ENCODE data around the gene HERC4. TPM values are rescaled to one million over a fixed set of nuclear protein-coding genes. Genes with fewer than 3 reads are reported as not detected.

HERC4 gene
- total and polyA plus RNA-seq, 2 donors (not counting 3 experiments of a cell fraction or from before 2014, with no cell fraction given) = 10.6 to 73.7 TPM

- Histone ChIP-seq H3K27ac (ENCODE audit: insufficient read depth, low read depth, low read length) (no peak overlapping the region), H3K27me3 (ENCODE audit: control insufficient read depth in 2 of 2, insufficient read depth in 2 of 2, low read length in 2 of 2) (no peaks in the 10 kb centered on the region), H3K9ac (replicated peaks; ENCODE audit: extremely low read depth, insufficient read depth, low read length) (no peak overlapping the region), H3K79me2 (ENCODE audit: control insufficient read depth, insufficient read depth, low read length) (no peaks in the 10 kb centered on the region), H3K9me1 (replicated peaks; ENCODE audit: control insufficient read depth, extremely low read depth, insufficient read depth, low read length) (no peaks in the 10 kb centered on the region), H3K4me1 (ENCODE audit: control insufficient read depth, extremely low read depth, insufficient read depth, low read length) (peaks cover 6% of the 10 kb centered on the region), H3K4me2 (ENCODE audit: insufficient read depth, low read length) (no peak overlapping the region), H4K20me1 (replicated peaks; ENCODE audit: control insufficient read depth, extremely low read depth, insufficient read depth, low read length) (no peaks in the 10 kb centered on the region), H3K36me3 (ENCODE audit: control insufficient read depth in 2 of 2, extremely low read depth in 1 of 2, insufficient read depth in 2 of 2, low read length in 2 of 2) (no peaks in the 10 kb centered on the region), H2AFZ (ENCODE audit: low read depth, low read length) (peak overlapping the region; percentile 88), H3K4me3 (replicated peaks in 1 of 3; ENCODE audit: insufficient read depth in 1 of 3, low read depth in 1 of 3, low read length in 3 of 3) (no peak overlapping the region), H3K9me3 (replicated peaks; ENCODE audit: control insufficient read depth, insufficient read depth, low read length) (no peaks in the 10 kb centered on the region)
- TF ChIP-seq POLR2AphosphoS5 (IDR thresholded peaks at IDR 0.05; ENCODE audit: insufficient read depth, low read depth, low read length) (no peak), CTCF (IDR thresholded peaks at IDR 0.05; ENCODE audit: extremely low read depth in 1 of 2, insufficient read depth in 1 of 2, low read depth in 1 of 2, low read length in 2 of 2) (no peak), EZH2 (IDR thresholded peaks at IDR 0.05; ENCODE audit: borderline replicate concordance, low read depth, low read length, severe bottlenecking) (no peak), FOS (IDR thresholded peaks at IDR 0.05; ENCODE audit: borderline replicate concordance, insufficient read depth, low read length) (no peak), MYC (IDR thresholded peaks at IDR 0.05; ENCODE audit: low read depth, low read length) (no peak), POLR2A (IDR thresholded peaks at IDR 0.05; ENCODE audit: low read depth, low read length) (no peak), MAX (IDR thresholded peaks at IDR 0.05; ENCODE audit: insufficient read depth, insufficient read length) (no peak), GATA2 (IDR thresholded peaks at IDR 0.05; ENCODE audit: insufficient read depth, insufficient read length, low read depth, low read length) (no peak), JUN (IDR thresholded peaks at IDR 0.05; ENCODE audit: borderline replicate concordance, insufficient read depth, insufficient read length, low read depth) (no peak)
- BruUV-seq (replicated peaks) = no TSS peak
- intact Hi-C loops (cut with micrococcal nuclease) (no loop called here), dilution Hi-C loops (cut with MboI; ENCODE audit: extremely low pct_ligation_motif_present, low sequenced_read_pairs) (no loop called here)
- FAIRE-seq = no peak
- POLR2A ChIA-PET = no interaction called here
- CTCF ChIA-PET = interaction anchor here (1.0 to 3.9 kb wide), 2 partner anchors 69 to 126 kb away, joined by 3 to 33 read pairs; no protein-coding TSS in a partner anchor
- no peak for DNase-seq (ENCODE audit: low read depth, low spot score)
Observed at GRCh38 chr10:68086910-68087684, 12.0 kb upstream of the HERC4 start.

Data from endothelial cell of umbilical vein (primary cell).